Suprapubic skin (tissue), 4 donors: ENCODE data around the gene REEP3.

ENCODE experiments used
- CTCF ChIP-seq, 2 donors: fragments of 200-600 bp in 1 of 2; fragments of 450-650 bp in 1 of 2; sonication (generic) in 1 of 2; IDR thresholded peaks; one replicate each; pipeline ENCODE4 v1.5.1; 2016 to 2019; ENCODE audit warnings: antibody characterized with exemption in 2 of 2, mild to moderate bottlenecking in 1 of 2, moderate library complexity in 1 of 2
- EP300 ChIP-seq: sonication (generic); formaldehyde crosslinking; IDR thresholded peaks from one replicate; pipeline ENCODE4 v1.6.1; 2017; ENCODE audit warnings: antibody characterized with exemption
- POLR2A ChIP-seq, 2 donors: fragments of 450-650 bp; IDR thresholded peaks; one replicate each; pipeline ENCODE4 v1.6.1; 2017; ENCODE audit warnings: antibody characterized with exemption in 2 of 2, mild to moderate bottlenecking in 2 of 2, moderate library complexity in 2 of 2
- POLR2AphosphoS5 ChIP-seq, 3 donors: sonication (generic); formaldehyde crosslinking; IDR thresholded peaks; one replicate each; pipeline ENCODE4 v1.6.1; 2017; ENCODE audit warnings: antibody characterized with exemption in 3 of 3

GRCh38 chr10:63673246-63673645 is 152.0 kb downstream of the REEP3 start:
- TF ChIP-seq POLR2AphosphoS5 (IDR thresholded peaks at IDR 0.05) (no peak), CTCF (IDR thresholded peaks at IDR 0.05) (no peak), POLR2A (IDR thresholded peaks at IDR 0.05) (no peak), EP300 (no peak)
